ENCODE measurements around the gene KLHL8. TPM values are rescaled to one million over a fixed set of nuclear protein-coding genes. Genes with fewer than 3 reads are reported as not detected.

Gene KLHL8
- polyA plus RNA-seq, 1 donor from 2014 or later: 15.0 TPM

GRCh38 chr4:87249332-87250019, 29.1 kb upstream of the KLHL8 start:
- TF ChIP-seq, protein P1, sequence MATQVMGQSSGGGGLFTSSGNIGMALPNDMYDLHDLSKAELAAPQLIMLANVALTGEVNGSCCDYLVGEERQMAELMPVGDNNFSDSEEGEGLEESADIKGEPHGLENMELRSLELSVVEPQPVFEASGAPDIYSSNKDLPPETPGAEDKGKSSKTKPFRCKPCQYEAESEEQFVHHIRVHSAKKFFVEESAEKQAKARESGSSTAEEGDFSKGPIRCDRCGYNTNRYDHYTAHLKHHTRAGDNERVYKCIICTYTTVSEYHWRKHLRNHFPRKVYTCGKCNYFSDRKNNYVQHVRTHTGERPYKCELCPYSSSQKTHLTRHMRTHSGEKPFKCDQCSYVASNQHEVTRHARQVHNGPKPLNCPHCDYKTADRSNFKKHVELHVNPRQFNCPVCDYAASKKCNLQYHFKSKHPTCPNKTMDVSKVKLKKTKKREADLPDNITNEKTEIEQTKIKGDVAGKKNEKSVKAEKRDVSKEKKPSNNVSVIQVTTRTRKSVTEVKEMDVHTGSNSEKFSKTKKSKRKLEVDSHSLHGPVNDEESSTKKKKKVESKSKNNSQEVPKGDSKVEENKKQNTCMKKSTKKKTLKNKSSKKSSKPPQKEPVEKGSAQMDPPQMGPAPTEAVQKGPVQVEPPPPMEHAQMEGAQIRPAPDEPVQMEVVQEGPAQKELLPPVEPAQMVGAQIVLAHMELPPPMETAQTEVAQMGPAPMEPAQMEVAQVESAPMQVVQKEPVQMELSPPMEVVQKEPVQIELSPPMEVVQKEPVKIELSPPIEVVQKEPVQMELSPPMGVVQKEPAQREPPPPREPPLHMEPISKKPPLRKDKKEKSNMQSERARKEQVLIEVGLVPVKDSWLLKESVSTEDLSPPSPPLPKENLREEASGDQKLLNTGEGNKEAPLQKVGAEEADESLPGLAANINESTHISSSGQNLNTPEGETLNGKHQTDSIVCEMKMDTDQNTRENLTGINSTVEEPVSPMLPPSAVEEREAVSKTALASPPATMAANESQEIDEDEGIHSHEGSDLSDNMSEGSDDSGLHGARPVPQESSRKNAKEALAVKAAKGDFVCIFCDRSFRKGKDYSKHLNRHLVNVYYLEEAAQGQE (IDR thresholded peaks at IDR 0.05; ENCODE audit: borderline replicate concordance): no peak
- TF ChIP-seq EP300 (conservative IDR thresholded peaks at IDR 0.05; ENCODE audit: poor library complexity, severe bottlenecking): no peak
- no peak for TF ChIP-seq POLR2AphosphoS5 (IDR thresholded peaks at IDR 0.05)
- no peak for TF ChIP-seq EZH2 (IDR thresholded peaks at IDR 0.05; ENCODE audit: borderline replicate concordance, insufficient read depth, low read length, poor library complexity, severe bottlenecking)
- no peak for TF ChIP-seq SMC3 (conservative IDR thresholded peaks at IDR 0.05; ENCODE audit: poor library complexity)
- TF ChIP-seq TAF1 (IDR thresholded peaks at IDR 0.05; ENCODE audit: low read depth): no peak
- TF ChIP-seq MXI1 (conservative IDR thresholded peaks at IDR 0.05; ENCODE audit: poor library complexity, severe bottlenecking): no peak
- TF ChIP-seq, protein P2, sequence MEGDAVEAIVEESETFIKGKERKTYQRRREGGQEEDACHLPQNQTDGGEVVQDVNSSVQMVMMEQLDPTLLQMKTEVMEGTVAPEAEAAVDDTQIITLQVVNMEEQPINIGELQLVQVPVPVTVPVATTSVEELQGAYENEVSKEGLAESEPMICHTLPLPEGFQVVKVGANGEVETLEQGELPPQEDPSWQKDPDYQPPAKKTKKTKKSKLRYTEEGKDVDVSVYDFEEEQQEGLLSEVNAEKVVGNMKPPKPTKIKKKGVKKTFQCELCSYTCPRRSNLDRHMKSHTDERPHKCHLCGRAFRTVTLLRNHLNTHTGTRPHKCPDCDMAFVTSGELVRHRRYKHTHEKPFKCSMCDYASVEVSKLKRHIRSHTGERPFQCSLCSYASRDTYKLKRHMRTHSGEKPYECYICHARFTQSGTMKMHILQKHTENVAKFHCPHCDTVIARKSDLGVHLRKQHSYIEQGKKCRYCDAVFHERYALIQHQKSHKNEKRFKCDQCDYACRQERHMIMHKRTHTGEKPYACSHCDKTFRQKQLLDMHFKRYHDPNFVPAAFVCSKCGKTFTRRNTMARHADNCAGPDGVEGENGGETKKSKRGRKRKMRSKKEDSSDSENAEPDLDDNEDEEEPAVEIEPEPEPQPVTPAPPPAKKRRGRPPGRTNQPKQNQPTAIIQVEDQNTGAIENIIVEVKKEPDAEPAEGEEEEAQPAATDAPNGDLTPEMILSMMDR (IDR thresholded peaks at IDR 0.05; ENCODE audit: poor library complexity, severe bottlenecking): no peak
- no peak for TF ChIP-seq RAD21 (conservative IDR thresholded peaks at IDR 0.05)
- no peaks in the 10 kb centered on the region for H3K27me3 ChIP-seq (ENCODE audit: insufficient read depth, low read depth, low read length)
- no peak overlapping the region for H2AFZ ChIP-seq (ENCODE audit: low read depth, low read length)
- no peak overlapping the region for H3K4me2 ChIP-seq (ENCODE audit: low read length)
- no peak overlapping the region for H3K4me3 ChIP-seq (ENCODE audit: low read length)
- H4K20me1 ChIP-seq (ENCODE audit: insufficient read depth): no peaks in the 10 kb centered on the region
- H3K36me3 ChIP-seq (ENCODE audit: insufficient read depth, low read length): no peaks in the 10 kb centered on the region
- H3K27ac ChIP-seq (ENCODE audit: low read length): no peak overlapping the region
- no peaks in the 10 kb centered on the region for H3K79me2 ChIP-seq (replicated peaks; ENCODE audit: insufficient read depth, low read length)
- H3F3A ChIP-seq (ENCODE audit: insufficient read depth, low read length, poor library complexity, severe bottlenecking): no peaks in the 10 kb centered on the region
- no peak overlapping the region for H3K9ac ChIP-seq (ENCODE audit: low read length)
- no peaks in the 10 kb centered on the region for H3K9me2 ChIP-seq (ENCODE audit: insufficient read depth, low read length)
- no peaks in the 10 kb centered on the region for H3K9me3 ChIP-seq (ENCODE audit: low read length)

DNA sequence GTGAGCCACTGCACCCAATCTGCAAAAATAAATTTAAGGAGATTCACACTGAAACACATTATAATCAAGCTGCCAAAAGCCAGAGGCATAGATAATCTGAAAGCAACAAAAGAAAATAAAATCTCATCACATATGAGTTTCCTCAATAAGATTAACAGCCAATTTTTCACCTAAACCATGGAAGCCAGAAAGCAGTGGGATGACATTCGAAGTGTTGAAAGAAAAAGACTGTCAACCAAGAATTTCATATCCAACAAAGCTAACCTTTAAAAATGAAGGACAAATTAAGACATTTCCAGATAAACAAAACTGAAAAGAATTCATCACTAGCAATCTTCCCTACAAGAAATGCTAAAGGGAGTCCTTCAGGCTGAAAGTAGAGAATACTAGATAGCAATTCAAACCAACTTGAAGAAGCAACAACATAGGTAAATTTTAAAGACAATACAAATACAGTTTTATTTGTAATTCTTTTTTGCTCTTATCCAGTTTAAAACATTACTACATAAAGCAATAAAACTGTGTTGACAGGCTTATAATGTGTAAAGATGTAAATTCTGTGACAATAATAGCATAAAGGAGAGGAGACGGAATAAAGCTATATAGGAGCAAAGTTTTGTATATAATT, 23.1 kb upstream of the KLHL8 start:
- no peaks in the 10 kb centered on the region for H3F3A ChIP-seq (ENCODE audit: insufficient read depth, low read length, poor library complexity, severe bottlenecking)
- no peak overlapping the region for H3K27ac ChIP-seq (ENCODE audit: low read length)
- no peaks in the 10 kb centered on the region for H3K79me2 ChIP-seq (replicated peaks; ENCODE audit: insufficient read depth, low read length)
- H3K4me2 ChIP-seq (ENCODE audit: low read length): no peak overlapping the region
- H3K27me3 ChIP-seq (ENCODE audit: insufficient read depth, low read depth, low read length): no peaks in the 10 kb centered on the region
- no peak overlapping the region for H3K9ac ChIP-seq (ENCODE audit: low read length)
- H3K9me3 ChIP-seq (ENCODE audit: low read length): no peaks in the 10 kb centered on the region
- TF ChIP-seq EZH2 (IDR thresholded peaks at IDR 0.05; ENCODE audit: borderline replicate concordance, insufficient read depth, low read length, poor library complexity, severe bottlenecking) (no peak), EP300 (conservative IDR thresholded peaks at IDR 0.05; ENCODE audit: poor library complexity, severe bottlenecking) (no peak), TAF1 (IDR thresholded peaks at IDR 0.05; ENCODE audit: low read depth) (no peak), SMC3 (conservative IDR thresholded peaks at IDR 0.05; ENCODE audit: poor library complexity) (no peak), RAD21 (conservative IDR thresholded peaks at IDR 0.05) (no peak), POLR2AphosphoS5 (IDR thresholded peaks at IDR 0.05) (no peak), MXI1 (conservative IDR thresholded peaks at IDR 0.05; ENCODE audit: poor library complexity, severe bottlenecking) (no peak)
- TF ChIP-seq, protein P1 (IDR thresholded peaks at IDR 0.05; ENCODE audit: borderline replicate concordance): no peak
- TF ChIP-seq, protein P2 (IDR thresholded peaks at IDR 0.05; ENCODE audit: poor library complexity, severe bottlenecking): no peak
- H4K20me1 ChIP-seq (ENCODE audit: insufficient read depth): no peaks in the 10 kb centered on the region
- no peak overlapping the region for H2AFZ ChIP-seq (ENCODE audit: low read depth, low read length)
- no peaks in the 10 kb centered on the region for H3K9me2 ChIP-seq (ENCODE audit: insufficient read depth, low read length)
- no peak overlapping the region for H3K4me3 ChIP-seq (ENCODE audit: low read length)
- H3K36me3 ChIP-seq (ENCODE audit: insufficient read depth, low read length): no peaks in the 10 kb centered on the region

Measured in neural cell (in vitro differentiated cells).